ENCODE data around the gene CSAG1.
"Not testable (repeated sequence)": the region's sequence is repeated elsewhere in the genome, so short reads cannot be mapped to it uniquely, and the experiment has no call there.

Gene CSAG1

DNA sequence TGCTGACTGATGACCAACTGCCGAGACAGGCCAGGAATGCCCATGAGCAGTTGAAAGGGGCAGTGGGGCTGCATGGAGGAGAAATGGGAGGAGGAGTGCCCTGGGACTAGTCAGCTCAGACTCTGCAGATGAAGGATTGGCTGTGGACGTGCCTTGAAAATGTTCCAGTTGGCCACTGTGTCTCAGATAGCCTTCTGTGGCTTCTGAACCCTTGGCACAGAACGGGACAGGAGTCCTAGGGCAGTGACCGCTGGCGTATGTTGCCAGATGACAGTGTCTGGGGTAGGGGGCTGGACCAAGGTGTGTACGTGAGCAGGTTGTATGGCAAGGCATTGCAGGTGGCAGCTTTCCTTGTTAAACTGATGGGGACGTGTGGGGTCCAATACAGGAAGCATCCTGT lies 27.0 kb downstream of the CSAG1 start:
- not testable (repeated sequence) for H3K27ac ChIP-seq, H3K4me3 ChIP-seq

DNA sequence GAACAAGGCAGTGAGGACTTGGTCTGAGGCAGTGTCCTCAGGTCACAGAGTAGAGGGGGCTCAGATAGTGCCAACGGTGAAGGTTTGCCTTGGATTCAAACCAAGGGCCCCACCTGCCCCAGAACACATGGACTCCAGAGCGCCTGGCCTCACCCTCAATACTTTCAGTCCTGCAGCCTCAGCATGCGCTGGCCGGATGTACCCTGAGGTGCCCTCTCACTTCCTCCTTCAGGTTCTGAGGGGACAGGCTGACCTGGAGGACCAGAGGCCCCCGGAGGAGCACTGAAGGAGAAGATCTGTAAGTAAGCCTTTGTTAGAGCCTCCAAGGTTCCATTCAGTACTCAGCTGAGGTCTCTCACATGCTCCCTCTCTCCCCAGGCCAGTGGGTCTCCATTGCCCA lies 33.1 kb downstream of the CSAG1 start:
- not testable (repeated sequence) for H3K27ac ChIP-seq, H3K4me3 ChIP-seq

DNA sequence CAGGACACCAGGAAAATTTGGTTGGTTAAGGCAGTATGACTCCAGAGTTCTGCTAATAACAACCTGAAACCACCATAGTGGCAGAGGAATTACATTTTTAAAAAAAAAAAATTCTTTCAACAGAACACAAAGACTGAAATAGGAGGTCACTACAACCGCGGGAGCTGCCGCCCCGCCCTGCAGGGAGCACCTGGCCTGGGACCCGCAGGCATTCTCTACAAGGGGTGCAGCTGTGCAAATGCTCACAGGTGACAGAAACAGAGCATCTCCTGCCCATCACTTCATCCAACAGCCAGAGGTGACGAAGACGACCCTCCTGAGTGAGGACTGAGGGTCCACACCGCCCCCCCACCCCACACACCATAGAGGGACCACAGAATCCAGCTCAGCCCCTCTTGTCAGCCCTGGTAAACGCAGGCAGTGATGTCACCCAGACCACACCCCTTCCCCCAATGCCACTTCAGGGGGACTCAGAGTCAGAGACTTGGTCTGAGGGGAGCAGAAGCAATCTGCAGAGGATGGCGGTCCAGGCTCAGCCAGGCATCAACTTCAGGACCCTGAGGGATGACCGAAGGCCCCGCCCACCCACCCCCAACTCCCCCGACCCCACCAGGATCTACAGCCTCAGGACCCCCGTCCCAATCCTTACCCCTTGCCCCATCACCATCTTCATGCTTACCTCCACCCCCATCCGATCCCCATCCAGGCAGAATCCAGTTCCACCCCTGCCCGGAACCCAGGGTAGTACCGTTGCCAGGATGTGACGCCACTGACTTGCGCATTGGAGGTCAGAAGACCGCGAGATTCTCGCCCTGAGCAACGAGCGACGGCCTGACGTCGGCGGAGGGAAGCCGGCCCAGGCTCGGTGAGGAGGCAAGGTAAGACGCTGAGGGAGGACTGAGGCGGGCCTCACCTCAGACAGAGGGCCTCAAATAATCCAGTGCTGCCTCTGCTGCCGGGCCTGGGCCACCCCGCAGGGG lies 35.3 kb downstream of the CSAG1 start, which contains the start of gene MAGEA3:
MAGEA3 (plus strand) TSS at position 843 of the 980 bp plus-strand sequence. CDS start 2,039 bp downstream, outside the sequence.
- H3K27ac ChIP-seq, H3K4me3 ChIP-seq: not testable (repeated sequence)

DNA sequence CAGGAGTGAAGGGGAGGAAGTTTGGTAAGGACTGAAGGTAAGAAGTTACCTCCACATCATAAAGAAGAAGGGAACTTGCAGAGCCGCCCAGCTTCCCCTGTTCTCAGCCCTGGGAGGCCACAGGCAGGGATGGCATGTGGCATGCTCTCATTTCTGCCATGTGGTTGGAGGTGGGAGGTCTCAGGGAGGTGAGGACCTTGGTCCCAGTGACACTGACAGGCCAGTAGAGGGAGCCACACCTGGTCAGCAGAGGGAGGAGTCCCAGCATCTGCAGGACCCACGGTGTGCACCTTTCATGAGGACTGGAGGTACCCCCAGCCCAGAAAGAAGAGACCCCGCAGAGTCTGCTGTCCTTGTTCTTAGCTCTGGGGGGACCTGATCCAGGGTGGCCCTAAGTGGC lies 52.5 kb downstream of the CSAG1 start:
- H3K27ac ChIP-seq, H3K4me3 ChIP-seq: not testable (repeated sequence)

Measured in skin epidermis (tissue), 12 donors.